Activated T-helper 17 cell treated with anti-CD3 and anti-CD28 coated beads, Interleukin-2, amount 50 U/mL, for 72 hours (primary cell): ENCODE results near the gene CFHR5. TPM values are rescaled to one million over a fixed set of nuclear protein-coding genes. Genes with fewer than 3 reads are reported as not detected.
"Not testable (repeated sequence)": the region's sequence is repeated elsewhere in the genome, so short reads cannot be mapped to it uniquely, and the experiment has no call there.

Experiments
- ATAC-seq: fragments of 150-1000 bp; cut with Tn5 transposase; replicated peaks from 2 replicates; pipeline ENCODE4 v1.10.0; 2021; ENCODE audit warnings: mild to moderate bottlenecking, moderate library complexity
- H3K27ac Mint-ChIP-seq: one replicate; pipeline ENCODE4 v1.8.0; 2022; ENCODE audit warnings: mixed read lengths
- H3K27me3 Mint-ChIP-seq: one replicate; pipeline ENCODE4 v1.8.0; 2022; ENCODE audit warnings: mixed read lengths
- H3K36me3 Mint-ChIP-seq: one replicate; pipeline ENCODE4 v1.8.0; 2022; ENCODE audit warnings: low read depth, mild to moderate bottlenecking, mixed read lengths
- H3K4me1 Mint-ChIP-seq: one replicate; pipeline ENCODE4 v1.8.0; 2022; ENCODE audit warnings: mixed read lengths
- H3K4me3 Mint-ChIP-seq: one replicate; pipeline ENCODE4 v1.8.0; 2022; ENCODE audit warnings: mild to moderate bottlenecking, mixed read lengths
- H3K9me3 Mint-ChIP-seq: one replicate; pipeline ENCODE4 v1.8.0; 2022; ENCODE audit warnings: mixed read lengths
- total RNA-seq, 2 donors: library from RNA; stranded (reverse); gene quantifications; one replicate each; pipeline ENCODE4 v1.2.3, GENCODE V29; 2022

CFHR5 gene
- total RNA-seq, 2 donors from 2014 or later = not detected

DNA sequence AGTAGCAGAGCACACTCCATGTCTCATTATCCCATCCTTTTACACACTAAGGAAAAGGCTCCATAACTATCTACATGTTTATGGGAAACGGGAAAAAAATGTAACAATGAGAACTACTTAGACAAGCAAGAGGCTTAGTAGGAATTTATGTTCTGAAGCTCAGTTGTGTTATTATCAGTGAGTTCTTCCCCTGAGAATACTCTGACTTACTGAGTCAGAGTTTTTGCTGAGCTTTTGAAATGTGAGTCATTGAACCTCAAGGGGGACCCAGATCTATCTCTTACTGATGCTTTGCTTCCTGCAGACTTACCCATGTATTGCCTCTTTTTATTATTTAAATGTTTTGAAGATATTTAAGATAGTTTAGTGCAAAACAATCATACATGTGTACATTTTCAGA lies 20.1 kb downstream of the CFHR5 start:
- Mint-ChIP-seq H3K4me3 (no peak overlapping the region), H3K27me3 (no peaks in the 10 kb centered on the region), H3K27ac (no peak overlapping the region), H3K36me3 (no peaks in the 10 kb centered on the region), H3K4me1 (no peaks in the 10 kb centered on the region), H3K9me3 (no peaks in the 10 kb centered on the region)
- ATAC-seq = peak; percentile 26

DNA sequence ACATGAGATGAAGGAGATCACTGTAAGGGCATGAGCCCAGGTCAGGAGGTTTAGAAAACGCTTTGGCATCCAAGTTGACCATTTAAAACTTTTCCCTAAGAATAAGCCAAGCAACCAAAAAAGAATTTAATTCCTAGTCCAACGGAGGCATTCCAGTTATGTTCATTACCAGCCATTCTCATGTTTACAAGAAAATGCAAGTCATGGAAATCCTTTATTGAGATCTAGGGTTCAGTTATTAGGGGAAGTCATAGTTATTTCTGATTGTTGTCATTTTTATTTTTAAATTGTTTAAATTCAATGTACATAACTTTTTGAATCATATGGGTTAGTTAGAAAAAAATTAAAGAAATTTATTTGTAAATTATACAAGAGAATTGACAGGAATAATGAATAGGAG lies 24.5 kb downstream of the CFHR5 start:
- Mint-ChIP-seq H3K36me3 (no peaks in the 10 kb centered on the region), H3K4me3 (no peak overlapping the region), H3K4me1 (no peaks in the 10 kb centered on the region), H3K27me3 (peaks cover 3% of the 10 kb centered on the region), H3K9me3 (no peaks in the 10 kb centered on the region), H3K27ac (no peak overlapping the region)
- ATAC-seq = no peak

DNA sequence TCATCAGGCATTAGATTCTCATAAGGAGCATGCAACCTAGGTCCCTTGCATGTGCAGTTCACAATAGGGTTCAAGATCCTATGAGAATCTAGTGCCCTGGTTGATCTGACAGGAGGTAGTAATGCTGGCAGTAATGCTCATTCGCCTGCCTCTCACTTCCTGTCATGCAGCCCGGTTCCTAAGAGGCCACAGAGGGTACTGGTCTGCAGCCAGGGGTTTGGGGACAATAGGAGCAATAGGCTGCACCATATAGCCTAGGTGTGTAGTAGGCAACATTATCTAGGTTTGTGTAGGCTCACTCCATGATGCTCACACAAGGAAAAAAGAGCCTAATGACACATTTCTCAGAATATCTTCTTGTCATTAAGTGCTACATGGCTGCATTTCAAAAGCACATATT lies 25.8 kb downstream of the CFHR5 start:
- no peak for ATAC-seq
- no peak overlapping the region for H3K27ac Mint-ChIP-seq
- no peaks in the 10 kb centered on the region for H3K36me3 Mint-ChIP-seq
- no peak overlapping the region for H3K4me3 Mint-ChIP-seq
- H3K27me3 Mint-ChIP-seq = peaks cover 3% of the 10 kb centered on the region
- H3K9me3 Mint-ChIP-seq = no peaks in the 10 kb centered on the region
- H3K4me1 Mint-ChIP-seq = no peaks in the 10 kb centered on the region

DNA sequence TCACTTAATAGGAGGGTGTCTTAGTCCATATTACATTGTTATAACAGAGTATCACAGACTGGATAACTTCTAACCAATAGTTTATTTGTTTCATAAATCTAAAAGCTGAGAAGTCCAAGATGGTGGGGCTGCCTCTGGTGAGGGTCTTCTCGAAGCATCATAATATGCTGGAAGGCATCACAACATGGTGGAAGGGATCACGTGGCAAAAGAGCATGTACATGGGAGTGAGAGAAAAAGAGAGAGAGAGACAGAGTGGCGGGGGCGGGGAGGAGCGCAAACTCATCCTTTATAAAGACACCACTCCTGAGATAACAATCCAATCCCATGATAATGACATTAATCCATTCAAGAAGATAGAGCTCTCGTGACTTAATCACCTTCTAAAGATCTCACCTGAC lies 31.5 kb downstream of the CFHR5 start:
- H3K4me3 Mint-ChIP-seq = no peak overlapping the region
- H3K27me3 Mint-ChIP-seq = peaks cover 3% of the 10 kb centered on the region
- H3K36me3 Mint-ChIP-seq = no peaks in the 10 kb centered on the region
- no peak overlapping the region for H3K27ac Mint-ChIP-seq
- peaks cover 4% of the 10 kb centered on the region for H3K9me3 Mint-ChIP-seq
- no peak for ATAC-seq
- no peaks in the 10 kb centered on the region for H3K4me1 Mint-ChIP-seq

DNA sequence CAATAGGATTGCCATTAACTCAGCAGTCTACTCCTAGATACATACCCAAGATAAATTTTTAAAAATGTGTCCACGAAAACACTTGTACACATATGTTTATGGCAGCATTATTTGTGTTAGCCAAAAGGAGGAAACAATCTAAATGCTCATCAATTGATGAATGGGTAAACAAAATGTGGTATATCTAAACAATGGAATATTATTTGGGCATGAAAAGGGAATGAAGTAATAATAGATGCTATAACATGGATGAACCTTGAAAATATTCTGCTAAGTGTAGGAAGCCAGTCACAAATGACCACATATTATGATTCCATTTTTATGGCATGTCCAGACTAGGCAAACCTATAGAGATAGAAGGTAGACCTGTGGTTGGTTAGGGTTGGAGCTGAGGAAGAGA lies 34.3 kb downstream of the CFHR5 start:
- ATAC-seq = no peak
- no peaks in the 10 kb centered on the region for H3K27me3 Mint-ChIP-seq
- no peak overlapping the region for H3K4me3 Mint-ChIP-seq
- no peak overlapping the region for H3K27ac Mint-ChIP-seq
- no peaks in the 10 kb centered on the region for H3K36me3 Mint-ChIP-seq
- peaks cover 4% of the 10 kb centered on the region for H3K9me3 Mint-ChIP-seq
- H3K4me1 Mint-ChIP-seq = no peaks in the 10 kb centered on the region

DNA sequence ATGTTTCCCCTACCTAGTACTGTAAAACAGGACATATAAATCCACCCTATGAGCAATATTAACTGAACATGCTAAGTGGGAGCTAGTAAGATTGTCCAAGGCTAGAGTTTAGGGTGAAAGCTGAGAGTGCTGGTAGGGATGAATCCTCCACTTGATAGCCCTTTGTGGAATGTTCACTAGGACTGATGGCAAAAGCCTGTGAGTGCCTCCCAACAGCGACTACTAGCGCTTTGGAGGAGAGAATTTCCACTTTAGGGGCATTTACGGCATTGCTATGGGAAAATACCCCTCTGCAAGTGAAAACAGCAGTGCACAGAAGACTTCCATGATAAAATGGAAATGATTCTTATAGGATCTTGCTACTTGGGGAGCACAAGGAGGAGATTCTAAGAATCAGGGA lies 35.9 kb downstream of the CFHR5 start:
- no peaks in the 10 kb centered on the region for H3K4me1 Mint-ChIP-seq
- no peak for ATAC-seq
- H3K36me3 Mint-ChIP-seq = no peaks in the 10 kb centered on the region
- H3K9me3 Mint-ChIP-seq = peaks cover 4% of the 10 kb centered on the region
- no peaks in the 10 kb centered on the region for H3K27me3 Mint-ChIP-seq
- no peak overlapping the region for H3K4me3 Mint-ChIP-seq
- no peak overlapping the region for H3K27ac Mint-ChIP-seq

DNA sequence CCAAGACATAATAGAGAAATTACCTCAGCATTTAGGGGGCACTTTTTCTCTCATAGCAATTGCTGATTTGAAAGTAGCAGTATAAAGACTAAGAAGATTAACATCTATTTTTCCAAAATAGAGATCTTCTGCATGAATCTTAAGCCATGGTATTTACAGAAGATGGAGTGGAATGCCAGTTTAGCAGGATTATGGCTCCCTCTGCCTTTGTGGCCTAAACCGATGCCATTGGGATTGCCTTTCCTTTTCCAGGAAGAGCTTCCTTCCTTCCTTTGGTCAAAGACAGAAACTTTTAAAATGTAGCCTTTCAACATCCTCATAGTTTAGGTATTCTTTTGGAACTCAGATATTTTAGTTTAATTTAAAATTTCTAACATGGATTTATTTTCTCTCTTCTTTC lies 39.4 kb downstream of the CFHR5 start:
- Mint-ChIP-seq H3K36me3 (no peaks in the 10 kb centered on the region), H3K9me3 (peaks cover under 1% of the 10 kb centered on the region), H3K4me1 (no peaks in the 10 kb centered on the region), H3K4me3 (no peak overlapping the region), H3K27me3 (no peaks in the 10 kb centered on the region), H3K27ac (no peak overlapping the region)
- ATAC-seq = no peak

DNA sequence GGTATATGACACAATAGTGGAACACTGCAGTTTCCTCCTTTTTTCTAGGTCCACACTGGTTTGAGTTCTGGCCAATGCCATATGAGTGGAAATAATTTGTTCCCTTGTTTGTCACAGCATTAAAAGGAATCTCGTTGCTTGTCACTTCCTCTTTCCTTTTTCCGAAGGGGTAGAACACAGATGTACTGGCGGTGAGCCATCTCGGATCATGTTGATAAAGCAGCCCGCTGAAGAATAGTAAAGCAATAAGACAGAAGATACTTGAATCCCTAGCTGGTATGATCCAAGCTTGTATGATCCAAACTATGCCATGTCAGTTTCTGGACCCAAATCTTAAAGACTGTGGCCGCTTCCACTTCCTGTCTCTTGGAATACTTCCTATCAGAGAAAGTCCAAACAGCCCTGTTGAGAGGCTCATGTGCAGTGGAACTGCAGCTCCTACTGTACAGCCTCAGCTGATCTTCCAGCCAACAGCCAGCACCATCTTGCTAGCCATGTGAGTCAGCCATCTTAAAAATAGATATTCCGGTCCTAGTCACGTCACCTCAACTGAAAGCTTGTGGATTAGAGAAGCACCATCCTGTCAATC lies 40.3 kb downstream of the CFHR5 start:
- H3K36me3 Mint-ChIP-seq = no peaks in the 10 kb centered on the region
- no peak for ATAC-seq
- H3K4me3 Mint-ChIP-seq = no peak overlapping the region
- H3K27ac Mint-ChIP-seq = no peak overlapping the region
- no peaks in the 10 kb centered on the region for H3K27me3 Mint-ChIP-seq
- no peaks in the 10 kb centered on the region for H3K9me3 Mint-ChIP-seq
- H3K4me1 Mint-ChIP-seq = no peaks in the 10 kb centered on the region

DNA sequence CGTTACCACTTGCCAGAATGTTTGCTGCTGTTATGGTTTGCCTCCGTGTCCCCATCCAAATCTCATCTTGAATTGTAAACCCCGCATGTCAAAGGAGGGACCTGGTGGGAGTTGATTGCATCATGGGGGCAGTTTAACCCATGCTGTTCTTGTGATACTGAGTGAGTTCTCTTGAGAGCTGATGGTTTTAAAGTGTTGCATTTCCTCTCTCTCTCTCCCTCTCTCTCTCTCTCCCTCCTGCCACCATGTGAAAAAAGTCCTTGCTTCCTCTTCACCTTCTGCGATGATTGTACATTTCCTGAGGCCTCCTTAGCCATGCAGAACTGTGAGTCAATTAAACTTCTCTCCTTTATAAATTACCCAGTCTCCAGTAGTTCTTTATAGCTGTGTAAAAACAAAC lies 44.4 kb downstream of the CFHR5 start:
- no peaks in the 10 kb centered on the region for H3K36me3 Mint-ChIP-seq
- H3K4me1 Mint-ChIP-seq = no peaks in the 10 kb centered on the region
- no peak for ATAC-seq
- no peaks in the 10 kb centered on the region for H3K9me3 Mint-ChIP-seq
- no peak overlapping the region for H3K27ac Mint-ChIP-seq
- H3K4me3 Mint-ChIP-seq = no peak overlapping the region
- H3K27me3 Mint-ChIP-seq = no peaks in the 10 kb centered on the region

DNA sequence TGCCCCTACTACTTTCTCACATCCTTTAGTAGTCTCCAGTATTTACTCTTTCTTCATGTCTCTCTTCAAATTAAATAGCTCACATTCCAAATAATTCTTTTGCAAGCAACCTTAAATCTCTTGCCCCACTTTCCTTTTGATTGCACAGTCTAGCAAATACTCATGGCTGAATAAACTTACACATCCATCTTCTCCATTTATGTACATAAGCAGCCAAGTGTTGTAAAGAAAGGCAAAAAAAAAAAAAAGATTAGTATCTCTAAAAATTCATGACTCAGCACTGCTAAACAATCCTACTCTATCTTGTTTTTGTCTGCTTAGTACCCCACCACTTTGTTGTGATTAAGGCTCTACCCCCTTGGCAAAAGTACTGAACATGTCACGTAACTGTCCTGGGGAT lies 47.1 kb downstream of the CFHR5 start:
- Mint-ChIP-seq H3K4me3 (no peak overlapping the region), H3K27ac (no peak overlapping the region), H3K36me3 (no peaks in the 10 kb centered on the region), H3K9me3 (no peaks in the 10 kb centered on the region), H3K4me1 (no peaks in the 10 kb centered on the region), H3K27me3 (no peaks in the 10 kb centered on the region)
- no peak for ATAC-seq

DNA sequence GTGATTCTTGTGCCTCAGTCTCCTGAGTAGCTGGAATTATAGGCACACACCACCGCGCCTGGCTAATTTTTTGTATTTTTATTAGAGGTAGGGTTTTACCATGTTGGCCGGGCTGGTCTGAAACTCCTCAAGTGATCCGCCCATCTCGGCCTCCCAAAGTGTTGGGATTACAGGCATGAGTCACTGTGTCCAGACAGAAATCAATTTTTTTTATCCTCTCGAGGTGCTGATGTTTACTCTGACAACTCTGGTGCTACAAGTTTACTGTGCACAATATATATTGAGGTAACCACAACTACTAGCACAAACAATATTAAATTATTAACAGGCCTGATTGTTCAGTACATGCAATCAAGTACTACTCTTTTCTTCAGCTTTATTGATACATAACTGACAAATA lies 50.0 kb downstream of the CFHR5 start:
- H3K36me3 Mint-ChIP-seq = no peaks in the 10 kb centered on the region
- H3K4me3 Mint-ChIP-seq = no peak overlapping the region
- no peaks in the 10 kb centered on the region for H3K4me1 Mint-ChIP-seq
- H3K27me3 Mint-ChIP-seq = no peaks in the 10 kb centered on the region
- H3K9me3 Mint-ChIP-seq = no peaks in the 10 kb centered on the region
- no peak overlapping the region for H3K27ac Mint-ChIP-seq
- ATAC-seq = no peak

DNA sequence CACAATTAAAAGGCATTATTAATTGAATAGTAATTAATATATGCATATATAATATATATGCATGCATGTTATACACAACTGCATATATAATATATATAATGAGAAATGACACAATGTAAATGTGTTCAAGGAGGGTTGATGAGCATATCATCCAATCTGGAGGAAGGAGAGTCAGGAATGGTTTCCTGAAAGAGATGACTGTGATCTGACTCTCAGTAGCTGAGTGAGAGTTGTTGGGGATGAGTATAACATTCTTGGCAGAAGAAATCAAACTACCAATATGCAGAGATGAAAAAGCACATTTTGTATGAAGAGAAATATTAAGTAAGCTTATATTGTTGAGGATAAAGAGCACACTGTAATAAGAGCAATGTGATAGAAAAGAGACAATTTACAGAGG lies 52.4 kb downstream of the CFHR5 start:
- Mint-ChIP-seq H3K4me1 (no peaks in the 10 kb centered on the region), H3K27me3 (peaks cover 3% of the 10 kb centered on the region), H3K36me3 (no peaks in the 10 kb centered on the region), H3K4me3 (no peak overlapping the region), H3K9me3 (no peaks in the 10 kb centered on the region), H3K27ac (no peak overlapping the region)
- no peak for ATAC-seq

DNA sequence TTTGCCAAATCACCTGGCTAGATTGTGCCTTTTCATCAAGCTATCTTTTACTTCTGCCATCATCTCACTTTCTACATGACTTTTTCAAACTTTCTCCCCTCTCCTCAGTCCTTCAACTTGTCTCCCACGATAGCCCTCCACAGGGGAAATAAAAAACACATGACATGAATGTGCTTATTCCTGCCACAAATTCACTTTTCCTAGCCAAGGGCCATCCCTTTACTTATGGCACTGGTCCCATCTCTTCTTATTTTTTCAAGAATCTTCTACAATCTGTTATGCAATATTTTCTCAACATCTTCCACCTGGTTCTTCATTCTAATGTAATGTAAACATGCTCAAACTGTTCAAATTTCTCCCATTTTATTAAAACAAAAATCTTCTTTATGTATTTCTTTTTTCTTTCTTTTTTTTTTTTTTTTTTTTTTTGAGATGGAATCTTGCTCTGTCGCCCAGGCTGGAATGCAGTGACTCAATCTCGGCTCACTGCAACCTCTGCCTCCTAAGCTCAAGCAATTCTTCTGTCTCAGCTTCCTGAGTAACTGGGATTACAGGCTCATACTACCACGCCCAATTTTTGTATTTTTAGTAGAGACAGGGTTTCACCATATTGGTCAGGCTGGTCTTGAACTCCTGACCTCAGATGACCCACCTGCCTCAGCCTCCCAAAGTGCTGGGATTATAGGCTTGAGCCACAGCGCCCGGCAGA lies 57.4 kb downstream of the CFHR5 start:
- not testable (repeated sequence) for H3K27ac Mint-ChIP-seq, H3K36me3 Mint-ChIP-seq, H3K4me1 Mint-ChIP-seq, ATAC-seq, H3K4me3 Mint-ChIP-seq, H3K9me3 Mint-ChIP-seq
- peaks cover 14% of the 10 kb centered on the region for H3K27me3 Mint-ChIP-seq

DNA sequence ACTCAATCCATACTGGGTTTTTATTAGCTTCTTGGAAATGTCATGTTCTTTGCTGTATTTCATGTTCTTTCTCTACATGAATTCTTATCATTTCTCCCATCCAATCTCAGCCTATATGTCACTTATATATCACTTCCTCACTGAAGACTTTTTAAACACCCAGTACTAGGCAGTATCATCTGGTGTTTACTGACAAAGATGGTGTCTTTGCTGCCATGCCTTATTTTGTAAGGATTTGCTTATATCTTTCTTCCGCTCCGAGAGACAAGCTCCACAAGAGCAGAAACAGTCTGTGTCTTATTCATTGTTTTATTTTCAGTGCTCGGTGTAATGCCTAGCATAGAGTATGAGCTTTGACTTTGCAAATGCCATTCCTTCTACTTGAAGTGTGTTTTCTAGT lies 59.5 kb downstream of the CFHR5 start:
- no peak for ATAC-seq
- Mint-ChIP-seq H3K36me3 (no peaks in the 10 kb centered on the region), H3K27ac (no peak overlapping the region), H3K4me1 (no peaks in the 10 kb centered on the region), H3K27me3 (peaks cover 14% of the 10 kb centered on the region), H3K9me3 (no peaks in the 10 kb centered on the region), H3K4me3 (no peak overlapping the region)

DNA sequence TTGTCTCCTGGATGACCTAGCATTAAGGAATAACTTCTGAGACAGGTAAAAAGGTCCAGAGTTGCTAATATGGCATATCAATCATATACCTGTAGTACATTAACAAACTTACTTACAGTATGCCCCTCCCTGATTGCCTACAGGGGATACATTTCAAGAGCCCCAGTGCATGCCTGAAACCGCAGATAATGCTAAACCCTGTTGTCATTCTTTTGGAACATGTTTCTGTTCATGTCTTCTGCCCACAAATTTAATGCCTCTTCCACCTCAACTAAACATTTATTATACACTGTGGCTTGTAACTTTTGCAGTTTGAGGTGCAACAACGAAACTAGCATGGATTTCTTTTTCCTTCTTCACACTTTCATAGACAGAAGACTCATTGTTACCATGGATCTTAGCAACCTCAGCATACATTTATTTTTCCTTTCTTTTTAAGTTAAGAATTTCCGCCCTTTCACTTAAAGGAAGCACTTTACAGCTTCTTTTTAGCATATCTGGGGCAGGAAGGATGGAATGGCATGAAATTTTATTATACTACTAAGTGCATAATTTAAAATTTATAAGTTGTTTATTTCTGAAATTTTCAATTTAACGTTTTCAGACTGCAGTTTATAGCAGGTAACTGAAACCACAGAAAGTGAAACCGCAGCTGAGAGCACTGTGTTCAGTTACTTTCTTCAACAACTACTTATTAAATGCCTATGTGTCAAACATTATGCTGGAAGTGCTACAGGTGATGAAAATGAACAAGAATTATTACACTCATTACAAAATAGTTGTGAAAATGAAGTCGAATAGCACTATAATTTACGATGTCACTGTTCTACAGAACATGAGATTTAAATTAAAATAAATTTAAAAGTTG lies 64.4 kb downstream of the CFHR5 start:
- peaks cover 4% of the 10 kb centered on the region for H3K9me3 Mint-ChIP-seq
- ATAC-seq = no peak
- H3K27ac Mint-ChIP-seq = no peak overlapping the region

More for the DNA sequence above, 64.4 kb downstream of the CFHR5 start:
- Mint-ChIP-seq H3K4me3 (no peak overlapping the region), H3K4me1 (no peaks in the 10 kb centered on the region), H3K27me3 (peaks cover 10% of the 10 kb centered on the region), H3K36me3 (no peaks in the 10 kb centered on the region)
